IPS-18a (cell line): ENCODE measurements around the gene GLB1L.

Experiments
- H3K27ac ChIP-seq: one replicate; pipeline ENCODE4 v1.5.1; 2013; ENCODE audit warnings: low read length
- H3K27me3 ChIP-seq: one replicate; pipeline ENCODE4 v1.6.1; 2013; ENCODE audit warnings: mild to moderate bottlenecking, low read length; ENCODE audit not compliant: control insufficient read depth, insufficient read depth
- H3K36me3 ChIP-seq: one replicate; pipeline ENCODE4 v1.6.1; 2013; ENCODE audit warnings: low read depth, low read length; ENCODE audit not compliant: control insufficient read depth
- H3K4me1 ChIP-seq: one replicate; pipeline ENCODE4 v1.6.1; 2013; ENCODE audit warnings: low read depth, low read length; ENCODE audit not compliant: control insufficient read depth
- H3K4me3 ChIP-seq: one replicate; pipeline ENCODE4 v1.5.1; 2013; ENCODE audit warnings: low read length
- H3K9ac ChIP-seq: one replicate; pipeline ENCODE4 v1.6.1; 2013; ENCODE audit warnings: mild to moderate bottlenecking, low read length, moderate library complexity
- H3K9me3 ChIP-seq: one replicate; pipeline ENCODE4 v1.6.1; 2013; ENCODE audit warnings: low read depth, low read length; ENCODE audit not compliant: control insufficient read depth

Gene GLB1L

GRCh38 chr2:219249203-219249980, 4.1 kb upstream of the GLB1L start:
- Histone ChIP-seq H3K9me3 (no peaks in the 10 kb centered on the region), H3K27ac (no peak overlapping the region), H3K27me3 (peaks cover 34% of the 10 kb centered on the region), H3K4me3 (no peak overlapping the region), H3K9ac (no peak overlapping the region), H3K4me1 (peaks cover 14% of the 10 kb centered on the region), H3K36me3 (peaks cover 12% of the 10 kb centered on the region)

- Histone ChIP-seq H3K9me3 (no peaks in the 10 kb centered on the region), H3K27ac (no peak overlapping the region), H3K4me3 (no peak overlapping the region), H3K9ac (no peak overlapping the region), H3K36me3 (peaks cover 12% of the 10 kb centered on the region), H3K4me1 (peaks cover 15% of the 10 kb centered on the region), H3K27me3 (peaks cover 28% of the 10 kb centered on the region)
Measured at GRCh38 chr2:219248845-219249202, 3.6 kb upstream of the GLB1L start.

DNA sequence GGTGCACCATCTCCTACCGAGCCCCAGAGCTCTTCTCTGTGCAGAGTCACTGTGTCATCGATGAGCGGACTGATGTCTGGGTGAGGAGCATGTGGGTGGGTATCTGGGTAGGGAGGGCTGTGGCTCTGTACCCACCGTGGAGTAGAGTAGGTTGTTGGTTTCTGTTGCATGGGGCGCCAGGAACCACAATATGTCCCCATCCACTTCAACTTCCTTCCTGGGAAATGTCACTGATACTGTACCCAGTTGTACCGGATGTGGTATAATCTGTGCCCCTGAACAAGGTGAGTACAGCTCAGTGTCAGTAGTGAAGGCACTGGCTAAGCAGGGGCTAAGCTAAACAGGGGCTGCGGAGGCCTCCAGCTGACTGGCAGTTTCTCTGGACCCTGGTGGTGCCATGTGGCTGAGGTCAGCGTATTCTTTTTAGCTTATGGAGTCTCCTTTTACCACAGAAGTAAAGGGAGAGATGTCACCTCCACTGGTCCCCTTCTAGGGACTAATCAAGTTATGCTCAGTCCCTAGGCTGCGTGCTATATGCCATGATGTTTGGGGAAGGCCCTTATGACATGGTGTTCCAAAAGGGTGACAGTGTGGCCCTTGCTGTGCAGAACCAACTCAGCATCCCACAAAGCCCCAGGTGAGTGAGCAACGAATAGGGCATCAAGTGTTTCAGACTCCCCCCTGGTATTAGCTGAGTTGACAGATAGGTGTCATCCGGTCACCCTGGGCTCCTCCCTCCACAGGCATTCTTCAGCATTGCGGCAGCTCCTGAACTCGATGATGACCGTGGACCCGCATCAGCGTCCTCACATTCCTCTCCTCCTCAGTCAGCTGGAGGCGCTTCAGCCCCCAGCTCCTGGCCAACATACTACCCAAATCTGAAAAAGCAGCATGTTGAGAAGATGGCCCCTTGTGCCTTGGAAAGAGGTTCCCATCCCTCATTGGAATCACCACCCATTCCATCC, 2.7 kb upstream of the GLB1L start:
- Histone ChIP-seq H3K9ac (no peak overlapping the region), H3K4me1 (peaks cover 11% of the 10 kb centered on the region), H3K9me3 (no peaks in the 10 kb centered on the region), H3K27me3 (peaks cover 20% of the 10 kb centered on the region), H3K4me3 (no peak overlapping the region), H3K27ac (no peak overlapping the region), H3K36me3 (peaks cover 12% of the 10 kb centered on the region)

DNA sequence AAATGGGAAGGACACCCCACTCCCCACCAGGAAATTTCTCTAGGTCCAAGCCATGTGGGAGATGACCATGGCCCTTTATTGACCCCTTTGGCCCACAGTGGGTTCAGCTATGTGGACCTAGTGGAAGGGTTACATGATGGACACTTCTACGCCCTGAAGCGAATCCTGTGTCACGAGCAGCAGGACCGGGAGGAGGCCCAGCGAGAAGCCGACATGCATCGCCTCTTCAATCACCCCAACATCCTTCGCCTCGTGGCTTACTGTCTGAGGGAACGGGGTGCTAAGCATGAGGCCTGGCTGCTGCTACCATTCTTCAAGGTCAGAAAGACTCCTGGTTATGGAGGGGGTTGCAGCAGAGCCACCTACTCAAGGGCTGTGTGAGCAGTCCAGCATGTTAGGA, 1.3 kb upstream of the GLB1L start:
- H3K27ac ChIP-seq: no peak overlapping the region
- H3K4me1 ChIP-seq: peaks cover 5% of the 10 kb centered on the region
- peak overlapping the region; percentile 88 for H3K4me3 ChIP-seq

GRCh38 chr2:219245899-219246230, 621 bp upstream of the GLB1L start:
- Histone ChIP-seq H3K27ac (peak overlapping the region; percentile 71), H3K4me1 (peaks cover 5% of the 10 kb centered on the region), H3K9me3 (no peaks in the 10 kb centered on the region), H3K9ac (peak overlapping the region; percentile 90), H3K4me3 (peak overlapping the region; percentile 88), H3K36me3 (peaks cover 12% of the 10 kb centered on the region), H3K27me3 (no peaks in the 10 kb centered on the region)

More for the DNA sequence above, 1.3 kb upstream of the GLB1L start:
- H3K9me3 ChIP-seq: no peaks in the 10 kb centered on the region
- peaks cover 6% of the 10 kb centered on the region for H3K27me3 ChIP-seq
- H3K9ac ChIP-seq: no peak overlapping the region
- peaks cover 12% of the 10 kb centered on the region for H3K36me3 ChIP-seq

DNA sequence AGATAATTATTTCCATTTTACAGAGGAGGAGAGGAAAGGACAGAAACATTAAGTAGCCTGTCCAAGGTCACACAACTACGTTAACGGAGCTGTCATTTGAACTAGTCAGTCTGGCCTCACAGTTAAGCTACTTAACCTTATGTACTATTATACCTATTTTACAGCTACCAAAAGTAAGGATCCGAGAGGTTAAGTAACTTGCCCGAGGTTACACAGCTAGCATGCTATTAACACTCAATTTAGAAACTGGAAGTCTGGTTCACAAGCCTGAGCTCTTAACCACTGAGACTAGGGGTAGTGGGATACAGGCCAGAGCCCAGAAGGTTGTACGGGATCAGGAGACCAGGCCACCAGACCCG, 476 bp downstream of the GLB1L start:
- Histone ChIP-seq H3K27ac (peak overlapping the region; percentile 71), H3K9ac (peak overlapping the region; percentile 90), H3K4me1 (peaks cover 5% of the 10 kb centered on the region), H3K36me3 (peaks cover 5% of the 10 kb centered on the region), H3K4me3 (peak overlapping the region; percentile 88), H3K27me3 (no peaks in the 10 kb centered on the region), H3K9me3 (no peaks in the 10 kb centered on the region)

DNA sequence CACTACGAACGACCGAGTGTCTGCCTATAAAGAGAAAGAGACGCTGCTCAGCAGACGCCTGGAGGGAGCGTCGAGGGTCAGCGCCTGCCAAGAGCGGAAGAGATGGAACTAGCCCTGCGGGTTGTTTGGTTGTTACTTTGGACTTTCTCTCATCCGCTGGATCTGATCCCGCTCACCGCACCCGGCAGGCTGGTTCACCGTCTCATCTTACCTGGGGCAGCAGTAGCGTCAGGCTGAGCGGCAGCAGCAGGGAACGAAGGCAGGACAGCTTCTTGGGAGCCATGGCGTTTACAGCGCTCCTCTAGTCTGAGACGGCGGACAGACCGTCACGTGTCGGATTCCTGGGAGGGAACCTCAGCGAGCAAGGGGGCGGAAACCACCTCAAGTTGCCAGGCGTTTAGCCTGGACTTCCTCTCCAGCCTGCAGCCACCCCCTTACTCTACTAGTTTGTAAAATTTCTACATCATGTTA, 1.9 kb downstream of the GLB1L start:
- H3K27ac ChIP-seq: no peak overlapping the region
- H3K27me3 ChIP-seq: no peaks in the 10 kb centered on the region
- H3K4me1 ChIP-seq: peaks cover 5% of the 10 kb centered on the region
- H3K9ac ChIP-seq: no peak overlapping the region
- H3K4me3 ChIP-seq: no peak overlapping the region
- no peaks in the 10 kb centered on the region for H3K9me3 ChIP-seq
- peaks cover 9% of the 10 kb centered on the region for H3K36me3 ChIP-seq

DNA sequence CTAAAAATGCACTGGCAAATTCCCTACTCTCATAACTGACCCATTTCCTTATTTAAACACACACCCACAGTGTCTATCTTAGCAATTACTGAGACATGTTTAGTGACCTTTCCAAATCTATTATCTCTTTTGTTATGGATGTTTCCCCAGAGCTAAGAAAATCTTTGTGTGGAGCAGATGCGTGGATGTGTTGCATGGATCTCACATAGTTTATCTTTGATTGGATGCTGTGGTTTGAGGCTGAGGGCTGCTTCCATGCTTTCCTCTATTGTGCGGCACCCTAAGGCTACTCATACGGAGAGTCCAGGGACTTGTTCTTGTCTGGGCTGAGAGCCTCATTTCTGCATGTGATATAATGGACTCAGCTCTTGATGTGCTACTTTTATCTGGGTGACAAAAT, 10.9 kb downstream of the GLB1L start:
- H3K36me3 ChIP-seq: peaks cover 59% of the 10 kb centered on the region
- no peak overlapping the region for H3K27ac ChIP-seq

GRCh38 chr2:219230059-219230540, 15.1 kb downstream of the GLB1L start:
- Histone ChIP-seq H3K9ac (peak overlapping the region; percentile 95), H3K9me3 (no peaks in the 10 kb centered on the region), H3K27me3 (no peaks in the 10 kb centered on the region), H3K36me3 (peaks cover 29% of the 10 kb centered on the region), H3K4me1 (peaks cover 3% of the 10 kb centered on the region), H3K4me3 (peak overlapping the region; percentile 98), H3K27ac (peak overlapping the region; percentile 83)

More for the DNA sequence above, 10.9 kb downstream of the GLB1L start:
- H3K9ac ChIP-seq: no peak overlapping the region
- no peaks in the 10 kb centered on the region for H3K9me3 ChIP-seq
- H3K4me1 ChIP-seq: peaks cover 3% of the 10 kb centered on the region
- H3K4me3 ChIP-seq: no peak overlapping the region
- H3K27me3 ChIP-seq: no peaks in the 10 kb centered on the region

DNA sequence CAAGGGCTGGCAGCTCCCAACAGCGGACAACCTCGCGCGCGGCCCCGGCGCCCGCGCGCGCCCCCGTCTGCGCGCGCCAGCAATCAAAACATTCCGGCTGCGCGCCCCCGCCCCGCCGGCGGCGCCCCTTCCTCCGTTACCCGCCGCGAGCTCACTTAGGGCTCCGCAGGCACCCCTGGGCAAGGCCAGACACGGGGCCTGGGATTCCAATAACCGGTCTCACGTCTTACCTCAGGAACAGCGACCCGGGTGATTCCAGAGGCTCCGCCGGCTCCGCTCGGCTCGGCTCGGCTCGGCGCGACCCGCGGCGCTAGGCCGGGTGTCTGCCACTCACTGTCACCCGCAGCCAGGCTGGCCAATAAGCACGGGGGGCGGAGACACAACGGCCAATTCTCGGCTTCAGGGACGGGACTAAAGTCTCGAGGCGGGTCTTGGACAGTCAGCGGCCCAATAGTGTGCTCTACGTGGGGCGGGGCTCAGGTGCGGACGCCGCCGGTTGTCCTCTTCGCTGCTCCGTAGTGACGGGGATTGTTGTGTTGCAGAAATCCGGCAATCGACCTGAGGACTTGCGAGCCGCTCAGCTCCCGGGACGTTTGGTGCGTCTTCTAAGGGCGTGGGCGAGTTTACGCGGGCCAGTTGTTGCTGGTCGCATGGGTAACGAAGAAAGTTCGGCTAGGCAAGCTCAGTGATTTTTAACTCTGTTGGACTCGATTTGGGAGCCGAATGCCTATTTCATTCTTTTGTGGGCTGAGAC, 15.8 kb downstream of the GLB1L start, which contains the start of the genes ANKZF1 and ATG9A:
Gene ANKZF1 (plus strand): TSS at position 502 of the 754 bp plus-strand sequence. CDS start 452 bp downstream, outside the sequence.
Gene ATG9A (minus strand): TSS at position 332 of the 754 bp plus-strand sequence. CDS start 1,612 bp downstream, outside the sequence.
- no peaks in the 10 kb centered on the region for H3K27me3 ChIP-seq
- peak within 1 kb of the TSS; percentile 95 for H3K9ac ChIP-seq
- H3K36me3 ChIP-seq: peaks cover 29% of the 10 kb centered on the region
- no peaks in the 10 kb centered on the region for H3K9me3 ChIP-seq
- peaks cover 3% of the 10 kb centered on the region for H3K4me1 ChIP-seq
- peak within 1 kb of the TSS; percentile 98 for H3K4me3 ChIP-seq
- peak within 1 kb of the TSS; percentile 83 for H3K27ac ChIP-seq

DNA sequence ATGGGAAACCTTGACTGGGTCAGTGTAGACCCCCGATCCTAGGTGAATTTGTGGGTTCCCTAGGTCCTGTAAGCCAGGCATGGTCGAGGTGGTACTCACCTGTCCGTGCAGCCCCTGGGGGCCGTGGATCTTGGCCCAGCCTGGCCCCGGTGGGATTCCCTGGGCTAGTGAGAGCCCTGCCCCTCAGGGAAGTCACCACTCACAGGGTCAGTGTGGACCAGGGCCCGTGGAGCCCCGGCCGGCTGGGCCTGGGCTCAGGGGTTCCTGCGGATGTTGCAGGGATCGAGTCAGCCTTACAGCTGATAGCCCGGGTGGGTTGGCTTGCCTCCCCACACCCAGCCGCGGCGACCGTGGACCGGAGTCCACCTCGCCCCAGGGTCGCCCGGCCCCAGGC, 16.3 kb downstream of the GLB1L start:
- peak overlapping the region; percentile 95 for H3K9ac ChIP-seq
- peaks cover 29% of the 10 kb centered on the region for H3K36me3 ChIP-seq
- no peak overlapping the region for H3K27ac ChIP-seq

More for the DNA sequence above, 16.3 kb downstream of the GLB1L start:
- H3K9me3 ChIP-seq: no peaks in the 10 kb centered on the region
- H3K27me3 ChIP-seq: no peaks in the 10 kb centered on the region
- H3K4me3 ChIP-seq: peak overlapping the region; percentile 98
- peaks cover 3% of the 10 kb centered on the region for H3K4me1 ChIP-seq
